ENCODE results near the gene RIC1. TPM values are rescaled to one million over a fixed set of nuclear protein-coding genes. Genes with fewer than 3 reads are reported as not detected.
"Not testable (repeated sequence)": the region's sequence is repeated elsewhere in the genome, so short reads cannot be mapped to it uniquely, and the experiment has no call there.

The RIC1 gene
- total RNA-seq, 8 experiments from 2014 or later = 11.3 to 51.7 (median 20.2) TPM

- Histone ChIP-seq H3K27ac (no peak overlapping the region), H3K4me3 (no peak overlapping the region), H3K4me1 (replicated peaks in 1 of 2) (no peaks in the 10 kb centered on the region)
- in situ Hi-C loops (cut with MboI; ENCODE audit: low pct_unique_long_range_greater_than_20kb in 2 of 9, low sequenced_read_pairs in 9 of 9, unreplicated experiment in 9 of 9) = no loop called here
- WGBS, 10 experiments = 83 to 100% (median 100%) methylated on average over 1 of the region's 1 CpG; no CpG with 5 or more reads in 6 of the 10 experiments
- no peak for ATAC-seq (replicated peaks in 6 of 8)
These were observed 91.2 kb downstream of the RIC1 start for GRCh38 chr9:5720151-5720550.

GRCh38 chr9:5721279-5722087, 92.6 kb downstream of the RIC1 start:
- Histone ChIP-seq H3K4me3 (no peak overlapping the region), H3K4me1 (replicated peaks in 1 of 2) (no peaks in the 10 kb centered on the region), H3K27ac (no peak overlapping the region)
- ATAC-seq (replicated peaks in 6 of 8) = no peak
- in situ Hi-C loops (cut with MboI; ENCODE audit: low pct_unique_long_range_greater_than_20kb in 2 of 9, low sequenced_read_pairs in 9 of 9, unreplicated experiment in 9 of 9) = no loop called here
- 81 to 100% (median 94%) methylated on average over 3 to 18 of the region's 18 CpGs for WGBS, 10 experiments

GRCh38 chr9:5722679-5723078, 93.8 kb downstream of the RIC1 start:
- in situ Hi-C loops (cut with MboI; ENCODE audit: low pct_unique_long_range_greater_than_20kb in 2 of 9, low sequenced_read_pairs in 9 of 9, unreplicated experiment in 9 of 9) = not testable (repeated sequence)

GRCh38 chr9:5735072-5735471, 106.2 kb downstream of the RIC1 start:
- WGBS, 10 experiments = 60 to 100% (median 98%) methylated on average over 1 to 2 of the region's 2 CpGs
- H3K27ac ChIP-seq = no peak overlapping the region
- ATAC-seq (replicated peaks in 6 of 8) = no peak
- no peaks in the 10 kb centered on the region for H3K4me1 ChIP-seq (replicated peaks in 1 of 2)
- no peak overlapping the region for H3K4me3 ChIP-seq
- in situ Hi-C loops (cut with MboI; ENCODE audit: low pct_unique_long_range_greater_than_20kb in 2 of 9, low sequenced_read_pairs in 9 of 9, unreplicated experiment in 9 of 9) = no loop called here

More at GRCh38 chr9:5722679-5723078, 93.8 kb downstream of the RIC1 start:
- ATAC-seq (replicated peaks in 6 of 8); H3K4me1 ChIP-seq (replicated peaks in 1 of 2); H3K27ac ChIP-seq; H3K4me3 ChIP-seq: not testable (repeated sequence)
- 100% methylated on average over 1 of the region's 4 CpGs; no CpG with 5 or more reads in 8 of the 10 experiments for WGBS, 10 experiments

- Histone ChIP-seq H3K27ac (no peak overlapping the region), H3K4me3 (no peak overlapping the region), H3K4me1 (replicated peaks in 1 of 2) (peaks cover 0 to 3% of the 10 kb centered on the region in 2 donors)
- WGBS, 10 experiments = 58 to 100% (median 85%) methylated on average over 1 to 2 of the region's 2 CpGs
- no peak for ATAC-seq (replicated peaks in 6 of 8)
- in situ Hi-C loops (cut with MboI; ENCODE audit: low pct_unique_long_range_greater_than_20kb in 2 of 9, low sequenced_read_pairs in 9 of 9, unreplicated experiment in 9 of 9) = no loop called here
These were observed 107.8 kb downstream of the RIC1 start for GRCh38 chr9:5736563-5737346.

- in situ Hi-C loops (cut with MboI; ENCODE audit: low pct_unique_long_range_greater_than_20kb in 2 of 9, low sequenced_read_pairs in 9 of 9, unreplicated experiment in 9 of 9) = no loop called here
- no peak for ATAC-seq (replicated peaks in 6 of 8)
These were observed 114.2 kb downstream of the RIC1 start for GRCh38 chr9:5743109-5743508.

GRCh38 chr9:5748438-5748837, 119.5 kb downstream of the RIC1 start:
- no peak overlapping the region for H3K27ac ChIP-seq
- no peak overlapping the region for H3K4me3 ChIP-seq
- ATAC-seq (replicated peaks in 6 of 8) = no peak
- 86 to 100% (median 100%) methylated on average over 1 of the region's 1 CpG; no CpG with 5 or more reads in 3 of the 10 experiments for WGBS, 10 experiments
- H3K4me1 ChIP-seq (replicated peaks in 1 of 2) = no peaks in the 10 kb centered on the region
- in situ Hi-C loops (cut with MboI; ENCODE audit: low pct_unique_long_range_greater_than_20kb in 2 of 9, low sequenced_read_pairs in 9 of 9, unreplicated experiment in 9 of 9) = no loop called here

More at GRCh38 chr9:5743109-5743508, 114.2 kb downstream of the RIC1 start:
- Histone ChIP-seq H3K4me3 (no peak overlapping the region), H3K4me1 (replicated peaks in 1 of 2) (peaks cover 0 to 8% of the 10 kb centered on the region in 2 donors), H3K27ac (no peak overlapping the region)
- WGBS, 10 experiments = 59 to 100% (median 97%) methylated on average over 1 to 3 of the region's 3 CpGs; no CpG with 5 or more reads in 1 of the 10 experiments

GRCh38 chr9:5749306-5749705, 120.4 kb downstream of the RIC1 start:
- H3K4me3 ChIP-seq = no peak overlapping the region
- WGBS, 10 experiments = 85 to 100% (median 98%) methylated on average over 2 to 4 of the region's 4 CpGs; no CpG with 5 or more reads in 1 of the 10 experiments
- H3K4me1 ChIP-seq (replicated peaks in 1 of 2) = no peaks in the 10 kb centered on the region
- in situ Hi-C loops (cut with MboI; ENCODE audit: low pct_unique_long_range_greater_than_20kb in 2 of 9, low sequenced_read_pairs in 9 of 9, unreplicated experiment in 9 of 9) = no loop called here
- no peak for ATAC-seq (replicated peaks in 6 of 8)
- H3K27ac ChIP-seq = no peak overlapping the region

- no peak for ATAC-seq (replicated peaks in 6 of 8)
These were observed 121.7 kb downstream of the RIC1 start for GRCh38 chr9:5750569-5750968.

GRCh38 chr9:5756633-5757032, 127.7 kb downstream of the RIC1 start:
- 67 to 100% (median 93%) methylated on average over 1 to 3 of the region's 3 CpGs; no CpG with 5 or more reads in 1 of the 10 experiments for WGBS, 10 experiments
- Histone ChIP-seq H3K4me3 (no peak overlapping the region), H3K4me1 (replicated peaks in 1 of 2) (no peaks in the 10 kb centered on the region), H3K27ac (no peak overlapping the region)
- no peak for ATAC-seq (replicated peaks in 6 of 8)
- in situ Hi-C loops (cut with MboI; ENCODE audit: low pct_unique_long_range_greater_than_20kb in 2 of 9, low sequenced_read_pairs in 9 of 9, unreplicated experiment in 9 of 9) = no loop called here

More at GRCh38 chr9:5750569-5750968, 121.7 kb downstream of the RIC1 start:
- in situ Hi-C loops (cut with MboI; ENCODE audit: low pct_unique_long_range_greater_than_20kb in 2 of 9, low sequenced_read_pairs in 9 of 9, unreplicated experiment in 9 of 9) = no loop called here
- 86 to 100% (median 100%) methylated on average over 1 of the region's 1 CpG; no CpG with 5 or more reads in 2 of the 10 experiments for WGBS, 10 experiments
- Histone ChIP-seq H3K27ac (no peak overlapping the region), H3K4me1 (replicated peaks in 1 of 2) (no peaks in the 10 kb centered on the region), H3K4me3 (no peak overlapping the region)

- WGBS, 10 experiments = 64 to 100% (median 100%) methylated on average over 1 of the region's 1 CpG; no CpG with 5 or more reads in 4 of the 10 experiments
- no peak overlapping the region for H3K4me3 ChIP-seq
- in situ Hi-C loops (cut with MboI; ENCODE audit: low pct_unique_long_range_greater_than_20kb in 2 of 9, low sequenced_read_pairs in 9 of 9, unreplicated experiment in 9 of 9) = no loop called here
- no peaks in the 10 kb centered on the region for H3K4me1 ChIP-seq (replicated peaks in 1 of 2)
- ATAC-seq (replicated peaks in 6 of 8) = no peak
- H3K27ac ChIP-seq = no peak overlapping the region
These were observed 131.4 kb downstream of the RIC1 start for GRCh38 chr9:5760338-5760737.

GRCh38 chr9:5762421-5762820, 133.5 kb downstream of the RIC1 start:
- in situ Hi-C loops (cut with MboI; ENCODE audit: low pct_unique_long_range_greater_than_20kb in 2 of 9, low sequenced_read_pairs in 9 of 9, unreplicated experiment in 9 of 9) = no loop called here
- WGBS, 10 experiments = 17 to 100% (median 91%) methylated on average over 1 to 4 of the region's 4 CpGs; no CpG with 5 or more reads in 2 of the 10 experiments
- H3K4me1 ChIP-seq (replicated peaks in 1 of 2) = no peaks in the 10 kb centered on the region
- H3K4me3 ChIP-seq = no peak overlapping the region
- H3K27ac ChIP-seq = no peak overlapping the region
- no peak for ATAC-seq (replicated peaks in 6 of 8)

All from motor neuron (in vitro differentiated cells).